IPS-NIHi11 (cell line): ENCODE measurements around the gene PANK2.
A peak's percentile ranks its signal among the peaks of the same experiment; 100 is the strongest.
"Not testable (repeated sequence)": the region's sequence is repeated elsewhere in the genome, so short reads cannot be mapped to it uniquely, and the experiment has no call there.

Source experiments
- DNase-seq: peaks from one replicate; pipeline ENCODE4 v3.0.0; 2012; ENCODE audit warnings: mixed read lengths, low spot score

The PANK2 gene

GRCh38 chr20:3888622-3889488 is at the start of gene PANK2:
TSS of gene PANK2 (plus strand) at chr20:3889387.
- DNase-seq = peak; percentile 99

- not testable (repeated sequence) for DNase-seq
These were observed 49.0 kb upstream of the PANK2 start for GRCh38 chr20:3840201-3840600.

DNA sequence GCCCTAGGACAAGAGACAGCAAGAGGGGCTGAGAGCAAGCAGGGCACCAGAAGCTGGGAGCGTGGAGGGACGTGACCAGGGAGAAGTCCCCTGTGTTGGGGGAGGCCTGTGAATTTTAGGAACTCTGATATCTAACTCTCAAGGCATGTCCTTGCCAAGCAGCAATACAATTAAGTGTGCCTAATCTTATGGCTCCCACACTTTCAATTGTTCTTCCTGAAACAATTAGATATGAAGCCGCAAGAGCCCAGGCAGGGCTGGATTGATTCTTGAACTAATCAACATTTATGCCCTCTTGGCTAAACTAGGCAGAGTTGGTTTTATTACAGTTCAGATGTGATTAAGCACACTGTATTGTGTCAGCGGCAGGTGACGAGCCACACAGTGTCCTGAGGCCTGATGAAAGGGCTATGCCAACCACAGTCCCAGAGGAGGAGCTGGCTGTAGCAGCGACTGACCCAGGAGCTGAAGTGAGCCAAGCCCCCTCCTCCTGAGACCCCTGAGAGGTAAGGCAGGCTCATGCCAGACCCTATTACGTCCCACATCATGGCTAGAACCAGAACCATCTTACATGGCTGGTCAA is 46.7 kb upstream of the PANK2 start:
- no peak for DNase-seq

DNA sequence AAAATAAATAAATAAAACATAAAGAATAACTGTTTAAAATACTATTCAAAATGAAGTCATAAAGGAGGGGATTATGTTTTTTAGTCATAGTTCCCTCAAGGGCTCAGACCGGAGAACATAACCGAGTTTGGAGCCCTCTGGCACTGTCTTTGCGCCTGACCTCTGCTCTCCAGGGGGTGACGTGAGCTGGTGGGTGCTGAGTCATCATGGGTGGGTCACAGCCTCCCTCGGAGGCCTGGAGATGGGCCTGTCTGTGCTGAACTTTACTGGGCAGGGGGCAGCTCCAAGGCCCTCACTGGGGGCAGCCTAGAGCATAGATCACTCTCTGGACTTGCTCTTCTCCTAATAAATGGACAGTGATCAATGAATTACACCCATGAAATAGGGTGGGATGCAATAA is 45.7 kb upstream of the PANK2 start:
- no peak for DNase-seq

GRCh38 chr20:3843990-3844619 is 45.1 kb upstream of the PANK2 start:
- DNase-seq = not testable (repeated sequence)

DNA sequence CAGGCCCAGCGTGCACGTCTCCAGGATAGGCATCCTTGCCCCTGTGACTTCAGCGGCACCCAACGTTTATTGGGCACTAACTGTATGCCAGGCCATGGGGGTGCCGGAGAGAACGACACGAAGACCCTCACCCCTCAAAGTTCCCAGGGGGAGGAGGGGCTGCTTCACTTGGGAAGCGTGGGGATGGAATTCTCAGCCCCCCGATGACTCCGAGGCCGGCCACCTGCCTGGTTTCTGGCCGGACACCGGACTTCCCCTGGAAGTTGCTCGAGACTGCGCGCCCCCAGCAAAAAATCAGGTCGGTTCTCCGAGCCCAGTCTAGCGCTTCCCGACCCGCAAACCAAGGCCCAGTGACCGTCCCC is 42.8 kb upstream of the PANK2 start:
- DNase-seq = no peak

DNA sequence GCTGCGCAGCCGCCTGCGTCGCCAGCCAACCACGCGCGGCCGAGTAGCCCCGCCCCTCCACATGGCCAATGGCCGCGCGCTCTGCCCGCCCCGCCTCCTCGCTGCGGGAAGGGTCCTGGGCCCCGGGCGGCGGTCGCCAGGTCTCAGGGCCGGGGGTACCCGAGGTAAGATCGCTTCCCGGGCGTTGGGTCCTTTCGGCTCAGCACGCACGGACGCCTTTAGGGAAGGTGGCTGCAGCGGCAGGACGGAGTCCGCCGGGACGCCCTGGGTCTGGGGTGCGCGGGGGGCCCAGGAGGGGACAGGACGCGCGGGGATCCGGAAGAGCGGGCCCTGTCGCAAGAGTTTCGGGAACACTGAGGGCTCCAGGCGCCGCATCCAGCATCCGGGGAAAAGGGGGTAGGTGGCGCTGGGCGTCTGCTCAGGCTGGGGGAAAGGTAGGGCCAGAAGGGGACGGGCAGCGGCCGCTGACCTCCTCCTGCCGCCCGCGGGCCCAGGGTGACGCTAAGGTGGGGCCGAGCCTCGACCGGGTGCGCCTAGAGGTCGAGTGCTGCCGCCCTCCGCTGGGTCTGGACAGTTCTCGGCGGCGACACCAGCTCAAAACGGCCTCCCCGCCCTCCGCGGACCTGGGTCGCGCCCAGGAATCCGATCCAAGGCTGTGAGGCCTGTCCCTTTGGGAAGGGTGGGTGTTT is 42.3 kb upstream of the PANK2 start, which contains the start of gene MAVS:
Gene MAVS, plus strand, starts transcription at position 95 of the 689 bp plus-strand sequence. CDS start 7,791 bp downstream, outside the sequence.
- peak; percentile 99 for DNase-seq

GRCh38 chr20:3847429-3847940 is 41.7 kb upstream of the PANK2 start:
- DNase-seq = no peak

GRCh38 chr20:3848565-3848964 is 40.6 kb upstream of the PANK2 start:
- no peak for DNase-seq

DNA sequence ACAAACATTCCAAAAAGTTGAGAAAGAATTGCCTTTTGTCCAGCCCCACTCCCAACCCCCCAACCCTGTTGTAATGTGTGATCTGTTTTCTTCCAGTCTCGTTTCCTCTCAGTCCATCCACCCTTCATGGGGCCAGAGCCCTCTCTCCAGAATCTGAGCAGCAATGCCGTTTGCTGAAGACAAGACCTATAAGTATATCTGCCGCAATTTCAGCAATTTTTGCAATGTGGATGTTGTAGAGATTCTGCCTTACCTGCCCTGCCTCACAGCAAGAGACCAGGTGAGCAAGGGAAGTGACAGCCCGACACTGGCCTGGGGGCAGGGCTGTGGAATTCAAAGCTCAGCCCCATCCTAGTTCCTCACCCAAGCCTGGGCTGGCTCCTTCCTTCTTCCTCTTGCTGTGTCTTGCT is 34.7 kb upstream of the PANK2 start:
- DNase-seq = no peak

GRCh38 chr20:3857405-3857804 is 31.8 kb upstream of the PANK2 start:
- DNase-seq = no peak

DNA sequence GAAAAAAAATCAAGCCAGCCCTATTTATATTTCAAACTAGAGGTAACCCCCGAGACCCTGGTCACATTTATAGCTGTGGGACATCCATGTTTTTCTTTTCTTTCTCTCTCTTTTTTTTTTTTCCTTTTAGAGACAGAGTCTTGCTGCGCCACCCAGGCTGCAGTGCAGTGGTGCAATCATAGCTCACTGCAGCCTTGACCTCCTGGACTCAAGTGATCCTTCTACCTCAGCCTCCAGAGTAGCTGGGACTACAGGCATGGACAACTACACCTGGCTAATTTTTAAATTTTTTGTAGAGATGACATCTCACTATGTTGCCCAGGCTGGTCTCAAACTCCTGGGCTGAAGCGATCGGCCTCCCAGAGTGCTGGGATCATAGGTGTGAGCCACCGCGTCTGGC is 30.5 kb upstream of the PANK2 start:
- DNase-seq = no peak

DNA sequence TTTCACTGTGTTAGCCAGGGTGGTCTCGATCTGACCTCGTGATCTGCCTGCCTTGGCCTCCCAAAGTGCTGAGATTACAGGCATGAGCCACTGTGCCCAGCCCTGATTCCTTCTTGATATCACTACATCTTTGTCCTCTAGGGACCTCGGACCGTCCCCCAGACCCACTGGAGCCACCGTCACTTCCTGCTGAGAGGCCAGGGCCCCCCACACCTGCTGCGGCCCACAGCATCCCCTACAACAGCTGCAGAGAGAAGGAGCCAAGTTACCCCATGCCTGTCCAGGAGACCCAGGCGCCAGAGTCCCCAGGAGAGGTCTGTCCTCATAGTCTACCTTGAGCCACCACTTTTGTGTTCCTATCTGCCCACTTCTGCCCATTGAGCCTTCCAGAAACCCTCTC is 28.0 kb upstream of the PANK2 start:
- no peak for DNase-seq

DNA sequence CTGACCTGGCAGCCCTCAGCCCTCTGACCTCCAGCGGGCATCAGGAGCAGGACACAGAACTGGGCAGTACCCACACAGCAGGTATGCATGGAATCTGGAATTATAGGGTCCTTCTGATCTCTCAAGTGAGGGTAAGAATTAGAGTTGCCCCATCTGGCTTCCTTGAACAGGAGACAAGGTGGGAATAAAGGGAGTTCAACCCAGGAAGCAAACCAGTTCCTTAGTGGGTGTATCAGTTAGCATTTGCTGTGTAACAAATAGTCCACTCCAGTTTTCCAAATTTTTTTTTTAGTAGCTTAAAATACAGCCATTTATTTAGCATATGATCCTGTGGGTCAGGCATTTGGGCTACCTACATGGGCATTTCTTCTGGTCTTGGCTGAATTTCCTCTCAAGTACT is 26.9 kb upstream of the PANK2 start:
- no peak for DNase-seq

DNA sequence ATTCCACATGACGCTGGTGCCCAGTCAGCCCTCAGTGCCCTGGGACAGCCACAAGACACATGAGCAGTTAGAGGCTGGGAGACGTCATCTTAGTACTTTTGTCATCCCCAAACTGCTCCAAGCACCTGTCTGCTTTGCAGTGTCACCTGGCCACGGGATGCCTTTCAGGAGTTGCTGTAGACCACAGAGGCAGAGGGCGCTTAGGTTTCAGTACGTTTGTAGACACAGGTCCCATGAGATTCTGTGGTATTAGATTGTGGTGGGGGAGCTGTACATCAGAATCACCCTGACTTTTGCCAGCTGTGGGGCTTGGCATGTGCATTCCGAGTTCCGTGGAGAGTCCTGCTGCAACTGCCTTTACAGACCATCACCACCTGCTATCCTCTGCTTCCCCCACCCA is 25.9 kb upstream of the PANK2 start:
- no peak for DNase-seq

GRCh38 chr20:3864518-3864917 is 24.7 kb upstream of the PANK2 start:
- DNase-seq = no peak

DNA sequence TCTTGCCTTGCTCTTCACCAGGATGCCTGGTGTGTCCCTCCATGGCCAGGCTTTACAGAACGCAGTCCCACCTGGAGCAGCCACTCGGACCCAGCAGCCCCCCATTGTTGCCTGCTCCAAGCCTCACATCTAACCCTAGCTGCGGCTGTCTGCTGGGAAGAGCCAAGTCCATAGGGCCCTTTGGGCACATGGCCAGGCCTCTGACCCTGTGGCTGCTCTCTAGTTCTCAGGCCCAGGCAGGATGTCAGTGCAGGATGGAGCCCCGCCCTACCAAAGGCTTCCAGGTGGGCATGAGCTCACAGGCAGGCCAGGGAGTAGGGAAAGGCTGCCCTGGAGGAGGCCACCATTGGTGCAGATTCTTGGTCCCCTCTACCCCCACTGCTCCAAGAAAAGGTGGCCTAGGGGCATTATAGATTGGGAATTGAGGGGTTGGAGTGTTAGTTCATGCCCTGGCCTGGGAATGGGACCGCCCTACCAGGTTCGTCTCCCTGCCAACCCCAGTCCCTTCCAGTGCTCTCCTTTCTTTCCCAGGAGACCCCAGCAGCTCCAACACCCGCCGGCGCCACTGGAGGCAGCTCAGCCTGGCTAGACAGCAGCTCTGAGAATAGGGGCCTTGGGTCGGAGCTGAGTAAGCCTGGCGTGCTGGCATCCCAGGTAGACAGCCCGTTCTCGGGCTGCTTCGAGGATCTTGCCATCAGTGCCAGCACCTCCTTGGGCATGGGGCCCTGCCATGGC is 23.9 kb upstream of the PANK2 start:
- DNase-seq = no peak

- no peak for DNase-seq
These were observed 23.2 kb upstream of the PANK2 start for GRCh38 chr20:3865887-3866407.

DNA sequence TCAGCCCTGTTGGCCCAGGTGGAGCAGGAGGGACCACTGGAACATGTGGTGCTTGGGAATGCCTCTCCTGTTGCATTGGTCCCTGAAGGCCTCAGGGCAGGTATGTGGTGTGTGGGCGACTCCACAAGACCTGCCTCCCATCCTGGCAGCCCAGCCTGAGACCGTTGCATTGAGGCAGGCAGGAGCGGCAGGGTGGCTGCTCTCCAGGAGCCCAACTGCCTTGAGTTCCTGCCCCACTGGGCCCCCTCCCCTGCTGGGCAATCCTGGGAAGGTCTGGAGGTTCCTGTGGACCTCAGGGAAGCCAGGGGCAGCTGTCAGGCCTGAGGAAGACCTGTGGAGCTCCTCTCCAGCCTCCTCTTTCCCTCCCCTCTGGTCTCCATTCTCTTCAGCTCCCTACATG is 22.7 kb upstream of the PANK2 start:
- no peak for DNase-seq

GRCh38 chr20:3867802-3868201 is 21.4 kb upstream of the PANK2 start:
- DNase-seq = no peak
